Caco-2 (cell line): ENCODE data around the gene LHPP. TPM values are rescaled to one million over a fixed set of nuclear protein-coding genes. Genes with fewer than 3 reads are reported as not detected.
A peak's percentile ranks its signal among the peaks of the same experiment; 100 is the strongest.

Experiments
- BruUV-seq: library from RNA; stranded (reverse); fragments of 400-500 nt; replicated peaks from 2 replicates; lab custom pipeline; 2021; lab: Mats Ljungman, UMichigan
- CTCF ChIA-PET: fragments of 300-600 bp; sonication (Branson Sonifier 250); formaldehyde crosslinking; loops from one replicate; lab custom pipeline; 2022; ENCODE audit warnings: antibody characterized with exemption; lab: Charles Lee
- POLR2A ChIA-PET: fragments of 300-600 bp; sonication (Branson Sonifier 250); formaldehyde crosslinking; loops from one replicate; lab custom pipeline; 2022; ENCODE audit warnings: antibody characterized with exemption; lab: Charles Lee
- DNase-seq, 2 experiments: peaks; one replicate each; pipeline versions ENCODE4 v3.0.0 to v3.0.0-alpha.2; 2020 to 2022
- H3K27me3 ChIP-seq: replicated peaks from 2 replicates; pipeline ENCODE4 v1.6.0; 2011; ENCODE audit warnings: low read length; ENCODE audit not compliant: control insufficient read depth, insufficient read depth
- H3K36me3 ChIP-seq: 2 replicates; pipeline ENCODE4 v1.5.1; 2011; ENCODE audit warnings: low read length; ENCODE audit not compliant: control insufficient read depth, insufficient read depth
- H3K4me1 ChIP-seq: fragments of 250-450 bp; sonication (Bioruptor Pico); 2 replicates; pipeline ENCODE4 v1.5.1; 2020; ENCODE audit warnings: mild to moderate bottlenecking
- H3K4me3 ChIP-seq: 2 replicates; pipeline ENCODE4 v1.5.1; 2011; ENCODE audit warnings: low read depth, mild to moderate bottlenecking, control low read depth, low read length
- H3K9me3 ChIP-seq: fragments of 250-450 bp; sonication (Bioruptor Pico); 2 replicates; pipeline ENCODE4 v1.5.1; 2020; ENCODE audit warnings: mild to moderate bottlenecking, moderate library complexity
- H3K27ac Mint-ChIP-seq: one replicate; pipeline ENCODE4 v1.8.0; 2022; ENCODE audit warnings: mixed read lengths; ENCODE audit not compliant: unreplicated experiment
- H3K27me3 Mint-ChIP-seq: one replicate; pipeline ENCODE4 v1.8.0; 2022; ENCODE audit warnings: mixed read lengths; ENCODE audit not compliant: insufficient read depth, unreplicated experiment
- H3K36me3 Mint-ChIP-seq: one replicate; pipeline ENCODE4 v1.8.0; 2022; ENCODE audit warnings: mild to moderate bottlenecking, mixed read lengths; ENCODE audit not compliant: insufficient read depth, unreplicated experiment
- H3K4me1 Mint-ChIP-seq: one replicate; pipeline ENCODE4 v1.8.0; 2022; ENCODE audit warnings: low read depth, mixed read lengths; ENCODE audit not compliant: unreplicated experiment
- H3K4me3 Mint-ChIP-seq: one replicate; pipeline ENCODE4 v1.8.0; 2022; ENCODE audit warnings: mild to moderate bottlenecking, moderate library complexity, mixed read lengths; ENCODE audit not compliant: unreplicated experiment
- H3K9me3 Mint-ChIP-seq: one replicate; pipeline ENCODE4 v1.8.0; 2022; ENCODE audit warnings: mixed read lengths; ENCODE audit not compliant: unreplicated experiment
- intact Hi-C: fragments of 100-400 bp; cut with micrococcal nuclease; formaldehyde crosslinking; loops from one replicate; pipeline ENCODE4 v1.10.0; 2022; ENCODE audit not compliant: unreplicated experiment
- total RNA-seq: library from RNA; stranded (reverse); gene quantifications from 2 replicates; pipeline ENCODE4 v1.2.3, GENCODE V29; 2022
- TF ChIP-seq, protein P1 (sequence below), 2 experiments: fragments of 200-600 bp in 1 of 2; IDR thresholded peaks; 1 replicate in 1 of 2; 2 replicates in 1 of 2; pipeline versions ENCODE4 v1.5.1 to v1.8.0; 2011 to 2022; ENCODE audit warnings: antibody characterized with exemption in 1 of 2, control low read depth in 1 of 2, inconsistent platforms in 1 of 2, low read depth in 1 of 2, low read length in 1 of 2, mild to moderate bottlenecking in 1 of 2, moderate library complexity in 1 of 2; ENCODE audit not compliant: insufficient read depth in 1 of 2, severe bottlenecking in 1 of 2, unreplicated experiment in 1 of 2

The LHPP gene
- total RNA-seq, 1 experiment from 2014 or later, result 15.9 TPM

DNA sequence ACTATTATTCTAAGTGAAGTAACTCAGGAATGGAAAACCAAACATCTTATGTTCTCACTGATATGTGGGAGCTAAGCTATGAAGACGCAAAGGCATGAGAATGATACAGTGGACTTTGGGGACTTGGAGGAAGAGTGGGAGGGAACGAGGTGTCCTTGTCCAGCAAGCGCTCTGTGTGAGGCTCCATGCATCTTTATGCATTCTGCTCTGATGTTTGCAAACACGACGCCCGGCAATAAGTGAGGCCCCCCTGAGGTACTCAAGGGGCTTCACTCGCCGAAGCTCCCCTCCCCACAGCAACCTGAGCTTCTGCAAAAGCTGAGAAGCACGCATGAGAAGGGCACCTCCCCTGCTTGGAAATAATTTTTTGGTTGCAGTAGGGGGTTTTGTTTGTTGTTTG, 103.3 kb downstream of the LHPP start:
- Mint-ChIP-seq H3K36me3 (no peaks in the 10 kb centered on the region), H3K4me1 (no peaks in the 10 kb centered on the region), H3K27me3 (peaks cover 3% of the 10 kb centered on the region), H3K4me3 (no peak overlapping the region), H3K9me3 (peaks cover 10% of the 10 kb centered on the region), H3K27ac (no peak overlapping the region)
- ChIA-PET POLR2A (no interaction called here), CTCF (interaction anchor here (1.2 kb wide), 1 partner anchor 35 kb away, joined by 5 read pairs; no protein-coding TSS in a partner anchor)
- Histone ChIP-seq H3K9me3 (no peaks in the 10 kb centered on the region), H3K36me3 (no peaks in the 10 kb centered on the region), H3K4me1 (no peaks in the 10 kb centered on the region), H3K4me3 (no peak overlapping the region), H3K27me3 (no peaks in the 10 kb centered on the region)
- no TSS peak for BruUV-seq
- TF ChIP-seq, protein P1, sequence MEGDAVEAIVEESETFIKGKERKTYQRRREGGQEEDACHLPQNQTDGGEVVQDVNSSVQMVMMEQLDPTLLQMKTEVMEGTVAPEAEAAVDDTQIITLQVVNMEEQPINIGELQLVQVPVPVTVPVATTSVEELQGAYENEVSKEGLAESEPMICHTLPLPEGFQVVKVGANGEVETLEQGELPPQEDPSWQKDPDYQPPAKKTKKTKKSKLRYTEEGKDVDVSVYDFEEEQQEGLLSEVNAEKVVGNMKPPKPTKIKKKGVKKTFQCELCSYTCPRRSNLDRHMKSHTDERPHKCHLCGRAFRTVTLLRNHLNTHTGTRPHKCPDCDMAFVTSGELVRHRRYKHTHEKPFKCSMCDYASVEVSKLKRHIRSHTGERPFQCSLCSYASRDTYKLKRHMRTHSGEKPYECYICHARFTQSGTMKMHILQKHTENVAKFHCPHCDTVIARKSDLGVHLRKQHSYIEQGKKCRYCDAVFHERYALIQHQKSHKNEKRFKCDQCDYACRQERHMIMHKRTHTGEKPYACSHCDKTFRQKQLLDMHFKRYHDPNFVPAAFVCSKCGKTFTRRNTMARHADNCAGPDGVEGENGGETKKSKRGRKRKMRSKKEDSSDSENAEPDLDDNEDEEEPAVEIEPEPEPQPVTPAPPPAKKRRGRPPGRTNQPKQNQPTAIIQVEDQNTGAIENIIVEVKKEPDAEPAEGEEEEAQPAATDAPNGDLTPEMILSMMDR (IDR thresholded peaks at IDR 0.05; ENCODE audit: insufficient read depth in 1 of 2, low read depth in 1 of 2, low read length in 1 of 2, severe bottlenecking in 1 of 2, unreplicated experiment in 1 of 2), result no peak
- DNase-seq, result no peak
- intact Hi-C loops, result no loop called here

DNA sequence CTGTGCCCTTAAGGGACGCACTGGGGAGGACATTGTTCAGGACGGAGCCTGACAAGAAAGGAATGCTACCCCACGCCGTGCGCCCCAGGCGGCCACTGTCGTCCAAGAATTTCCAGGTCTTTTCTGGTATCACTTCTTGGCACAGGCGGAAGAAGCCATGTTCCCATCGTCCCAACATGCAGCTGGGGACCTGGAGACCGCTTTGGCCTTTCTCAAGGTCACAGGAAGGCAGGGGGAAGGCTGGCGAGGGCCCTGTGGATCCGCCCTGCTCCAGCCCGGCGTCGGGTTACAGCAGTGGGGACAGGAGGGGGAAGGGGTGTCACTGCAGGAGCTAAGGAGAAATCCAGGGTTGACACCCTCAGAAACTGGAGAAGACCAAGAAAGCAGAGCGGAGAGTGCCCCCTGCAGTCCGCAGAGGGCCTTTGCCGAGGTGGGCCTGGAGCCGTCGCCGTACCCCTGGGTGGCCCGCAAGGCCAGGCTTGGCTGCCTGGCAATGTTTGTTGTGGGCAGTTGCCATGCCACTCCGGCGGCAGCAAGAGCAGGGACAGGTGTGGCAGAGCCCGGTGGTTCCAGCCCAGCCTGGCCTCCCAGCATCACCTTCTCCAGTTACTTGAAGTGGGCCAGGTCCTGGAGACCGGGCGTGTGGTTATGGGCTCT, 104.1 kb downstream of the LHPP start:
- Mint-ChIP-seq H3K27ac (no peak overlapping the region), H3K36me3 (no peaks in the 10 kb centered on the region), H3K27me3 (peaks cover 3% of the 10 kb centered on the region), H3K4me1 (no peaks in the 10 kb centered on the region), H3K4me3 (no peak overlapping the region), H3K9me3 (peaks cover 10% of the 10 kb centered on the region)
- POLR2A ChIA-PET, result no interaction called here
- CTCF ChIA-PET, result interaction anchor here (1.0 to 1.2 kb wide), 2 partner anchors 26 to 35 kb away, joined by 4 to 5 read pairs; no protein-coding TSS in a partner anchor
- Histone ChIP-seq H3K9me3 (no peaks in the 10 kb centered on the region), H3K4me1 (no peaks in the 10 kb centered on the region), H3K4me3 (no peak overlapping the region), H3K36me3 (no peaks in the 10 kb centered on the region), H3K27me3 (no peaks in the 10 kb centered on the region)
- peak; percentile 29 to 32 for DNase-seq
- no TSS peak for BruUV-seq
- TF ChIP-seq, protein P1 (IDR thresholded peaks at IDR 0.05; ENCODE audit: insufficient read depth in 1 of 2, low read depth in 1 of 2, low read length in 1 of 2, severe bottlenecking in 1 of 2, unreplicated experiment in 1 of 2), result peak in 1 of 2 experiments; percentile 24
- intact Hi-C loops, result no loop called here

DNA sequence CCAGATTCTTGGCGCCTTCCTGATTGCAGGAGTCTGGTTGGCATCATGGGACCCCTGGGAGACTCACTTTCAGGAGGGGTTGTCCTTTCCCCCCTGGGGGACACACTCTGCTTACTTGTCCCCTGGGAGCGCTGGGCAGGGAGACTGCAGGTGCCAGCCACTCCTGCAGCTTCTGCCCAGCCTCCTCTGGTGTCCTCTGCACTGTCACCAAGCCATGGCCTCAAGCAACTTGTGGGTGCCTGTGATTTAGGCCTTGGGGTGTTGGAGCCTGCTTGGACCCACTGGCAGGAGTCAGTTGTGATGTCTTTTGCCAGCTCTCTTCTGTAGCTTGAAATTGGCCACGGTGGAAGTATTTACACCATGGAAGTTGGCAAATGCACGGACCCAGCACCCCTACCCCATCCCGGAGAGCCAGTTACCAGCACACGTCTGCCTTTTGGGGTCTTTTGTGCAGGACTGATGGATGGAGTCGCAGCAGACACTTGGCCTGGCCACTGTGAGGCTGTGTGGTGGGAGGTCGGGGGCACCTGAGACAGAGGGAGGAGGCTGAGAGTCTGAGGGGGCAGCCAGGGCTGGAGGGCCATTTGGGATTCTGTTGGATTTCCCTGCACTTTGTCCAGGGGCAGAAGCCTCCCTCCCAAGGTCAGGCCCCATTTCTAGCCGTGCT, 104.7 kb downstream of the LHPP start:
- no peak for DNase-seq
- ChIA-PET POLR2A (no interaction called here), CTCF (interaction anchor here (1.0 to 1.2 kb wide), 2 partner anchors 27 to 36 kb away, joined by 4 to 5 read pairs; no protein-coding TSS in a partner anchor)
- H3K4me1 Mint-ChIP-seq, result no peaks in the 10 kb centered on the region
- no peaks in the 10 kb centered on the region for H3K9me3 ChIP-seq
- no peaks in the 10 kb centered on the region for H3K4me1 ChIP-seq
- no peak overlapping the region for H3K4me3 ChIP-seq
- no peaks in the 10 kb centered on the region for H3K36me3 ChIP-seq
- intact Hi-C loops, result no loop called here
- H3K36me3 Mint-ChIP-seq, result no peaks in the 10 kb centered on the region
- no peak overlapping the region for H3K4me3 Mint-ChIP-seq
- BruUV-seq, result no TSS peak
- H3K9me3 Mint-ChIP-seq, result peaks cover 8% of the 10 kb centered on the region
- no peaks in the 10 kb centered on the region for H3K27me3 ChIP-seq
- TF ChIP-seq, protein P1 (IDR thresholded peaks at IDR 0.05; ENCODE audit: insufficient read depth in 1 of 2, low read depth in 1 of 2, low read length in 1 of 2, severe bottlenecking in 1 of 2, unreplicated experiment in 1 of 2), result no peak
- peaks cover 3% of the 10 kb centered on the region for H3K27me3 Mint-ChIP-seq
- no peak overlapping the region for H3K27ac Mint-ChIP-seq
